CD1c-positive myeloid dendritic cell (primary cell): ENCODE measurements around the gene SHISA2.
A peak's percentile ranks its signal among the peaks of the same experiment; 100 is the strongest.

Source experiments
- DNase-seq: peaks from one replicate; pipeline ENCODE4 v3.0.0-alpha.2; 2016; ENCODE audit errors: extremely low spot score

Gene SHISA2

GRCh38 chr13:26017932-26018665 is 33.7 kb downstream of the SHISA2 start:
- no peak for DNase-seq

- no peak for DNase-seq
Measured at GRCh38 chr13:26017196-26017921, 34.5 kb downstream of the SHISA2 start.

- DNase-seq, result no peak
Measured at GRCh38 chr13:26016189-26016588, 35.6 kb downstream of the SHISA2 start.

- no peak for DNase-seq
Measured at GRCh38 chr13:26015271-26016125, 36.3 kb downstream of the SHISA2 start.

- no peak for DNase-seq
Measured at GRCh38 chr13:26012995-26013394, 38.8 kb downstream of the SHISA2 start.

- peak; percentile 5 for DNase-seq
Measured at GRCh38 chr13:26011996-26012821, 39.6 kb downstream of the SHISA2 start.

- DNase-seq, result no peak
Measured at GRCh38 chr13:26011208-26011573, 40.6 kb downstream of the SHISA2 start.

- DNase-seq, result no peak
Measured at GRCh38 chr13:26010487-26011207, 41.2 kb downstream of the SHISA2 start.

GRCh38 chr13:26007261-26008125 is 44.3 kb downstream of the SHISA2 start:
- DNase-seq, result no peak
